ENCODE results near the gene NDUFB8. TPM values are rescaled to one million over a fixed set of nuclear protein-coding genes. Genes with fewer than 3 reads are reported as not detected.

The NDUFB8 gene
- total RNA-seq, 1 donor from 2014 or later = 195 TPM

- no peak for TF ChIP-seq CTCF (conservative IDR thresholded peaks at IDR 0.05)
- H3K27ac Mint-ChIP-seq = no peak overlapping the region
- no peaks in the 10 kb centered on the region for H3K9me3 Mint-ChIP-seq
- peak; percentile 18 for DNase-seq (ENCODE audit: extremely low spot score, unreplicated experiment)
- no peaks in the 10 kb centered on the region for H3K4me1 Mint-ChIP-seq (ENCODE audit: unreplicated experiment)
- no peak overlapping the region for H3K4me3 Mint-ChIP-seq
- peaks cover 15% of the 10 kb centered on the region for H3K27me3 Mint-ChIP-seq
- no peaks in the 10 kb centered on the region for H3K36me3 Mint-ChIP-seq
Measured at GRCh38 chr10:100566561-100566960, 36.9 kb upstream of the NDUFB8 start.

GRCh38 chr10:100565206-100565985, 35.7 kb upstream of the NDUFB8 start:
- Mint-ChIP-seq H3K4me3 (no peak overlapping the region), H3K9me3 (no peaks in the 10 kb centered on the region), H3K27me3 (peaks cover 25% of the 10 kb centered on the region), H3K4me1 (ENCODE audit: unreplicated experiment) (no peaks in the 10 kb centered on the region), H3K36me3 (no peaks in the 10 kb centered on the region), H3K27ac (peak overlapping the region; percentile 22)
- TF ChIP-seq CTCF (conservative IDR thresholded peaks at IDR 0.05) = no peak
- DNase-seq (ENCODE audit: extremely low spot score, unreplicated experiment) = no peak

- TF ChIP-seq CTCF (conservative IDR thresholded peaks at IDR 0.05) = peak; percentile 94
- H3K36me3 Mint-ChIP-seq = peaks cover 6% of the 10 kb centered on the region
- H3K4me1 Mint-ChIP-seq (ENCODE audit: unreplicated experiment) = no peaks in the 10 kb centered on the region
Measured at GRCh38 chr10:100562008-100562672, 32.5 kb upstream of the NDUFB8 start.

GRCh38 chr10:100561005-100561404, 31.3 kb upstream of the NDUFB8 start:
- no peak overlapping the region for H3K27ac Mint-ChIP-seq
- no peak overlapping the region for H3K4me3 Mint-ChIP-seq
- H3K27me3 Mint-ChIP-seq = peaks cover 25% of the 10 kb centered on the region
- no peaks in the 10 kb centered on the region for H3K4me1 Mint-ChIP-seq (ENCODE audit: unreplicated experiment)
- H3K9me3 Mint-ChIP-seq = no peaks in the 10 kb centered on the region
- no peak for TF ChIP-seq CTCF (conservative IDR thresholded peaks at IDR 0.05)
- peaks cover 6% of the 10 kb centered on the region for H3K36me3 Mint-ChIP-seq
- DNase-seq (ENCODE audit: extremely low spot score, unreplicated experiment) = no peak

More at GRCh38 chr10:100562008-100562672, 32.5 kb upstream of the NDUFB8 start:
- peaks cover 25% of the 10 kb centered on the region for H3K27me3 Mint-ChIP-seq
- H3K9me3 Mint-ChIP-seq = no peaks in the 10 kb centered on the region
- no peak overlapping the region for H3K4me3 Mint-ChIP-seq
- DNase-seq (ENCODE audit: extremely low spot score, unreplicated experiment) = peak; percentile 80
- H3K27ac Mint-ChIP-seq = no peak overlapping the region

GRCh38 chr10:100560248-100560647, 30.6 kb upstream of the NDUFB8 start:
- DNase-seq (ENCODE audit: extremely low spot score, unreplicated experiment) = no peak
- no peak overlapping the region for H3K4me3 Mint-ChIP-seq
- H3K9me3 Mint-ChIP-seq = no peaks in the 10 kb centered on the region
- H3K4me1 Mint-ChIP-seq (ENCODE audit: unreplicated experiment) = no peaks in the 10 kb centered on the region
- peaks cover 11% of the 10 kb centered on the region for H3K36me3 Mint-ChIP-seq
- peaks cover 25% of the 10 kb centered on the region for H3K27me3 Mint-ChIP-seq
- TF ChIP-seq CTCF (conservative IDR thresholded peaks at IDR 0.05) = no peak
- no peak overlapping the region for H3K27ac Mint-ChIP-seq

Measured in type B pancreatic cell (in vitro differentiated cells).